H9 (cell line): ENCODE measurements around the gene MAPKAPK2. TPM values are rescaled to one million over a fixed set of nuclear protein-coding genes. Genes with fewer than 3 reads are reported as not detected.

Experiments
- DNase-seq: peaks from one replicate; pipeline ENCODE4 v3.0.0-alpha.2; 2017
- H2AFZ ChIP-seq: one replicate; pipeline ENCODE4 v1.6.1; 2013; ENCODE audit warnings: mild to moderate bottlenecking, low read length, control low read depth, moderate library complexity
- H2AK5ac ChIP-seq: 2 replicates; pipeline ENCODE4 v1.6.1; 2013; ENCODE audit warnings: low read length, control low read depth, mixed read lengths; ENCODE audit not compliant: insufficient read length
- H2BK120ac ChIP-seq: one replicate; pipeline ENCODE4 v1.6.1; 2013; ENCODE audit warnings: low read depth, mild to moderate bottlenecking, low read length, control low read depth, inconsistent platforms; ENCODE audit not compliant: poor library complexity, severe bottlenecking
- H2BK12ac ChIP-seq: 2 replicates; pipeline ENCODE4 v1.6.1; 2013; ENCODE audit warnings: low read length, control low read depth, mixed read lengths, low read depth; ENCODE audit not compliant: insufficient read length
- H2BK15ac ChIP-seq: 2 replicates; pipeline ENCODE4 v1.6.1; 2013; ENCODE audit warnings: low read depth, low read length, control low read depth
- H2BK20ac ChIP-seq: one replicate; pipeline ENCODE4 v1.6.1; 2013; ENCODE audit warnings: low read depth, mild to moderate bottlenecking, low read length, control low read depth, inconsistent platforms; ENCODE audit not compliant: poor library complexity, severe bottlenecking
- H2BK5ac ChIP-seq: 2 replicates; pipeline ENCODE4 v1.6.1; 2013; ENCODE audit warnings: low read length, control low read depth, mixed read lengths; ENCODE audit not compliant: insufficient read length
- H3K14ac ChIP-seq: 2 replicates; pipeline ENCODE4 v1.6.1; 2013; ENCODE audit warnings: low read length, control low read depth; ENCODE audit not compliant: insufficient read depth
- H3K18ac ChIP-seq: 2 replicates; pipeline ENCODE4 v1.6.1; 2013; ENCODE audit warnings: low read depth, mild to moderate bottlenecking, mixed read lengths, low read length, control low read depth; ENCODE audit not compliant: insufficient read length
- H3K23ac ChIP-seq: 2 replicates; pipeline ENCODE4 v1.6.1; 2013; ENCODE audit warnings: low read length, control low read depth, mixed read lengths, low read depth; ENCODE audit not compliant: insufficient read length
- H3K23me2 ChIP-seq: 2 replicates; pipeline ENCODE4 v1.6.1; 2013; ENCODE audit warnings: low read depth, mild to moderate bottlenecking, mixed read lengths, low read length, control low read depth; ENCODE audit not compliant: insufficient read length, poor library complexity, severe bottlenecking
- H3K27ac ChIP-seq: 2 replicates; pipeline ENCODE4 v1.5.1; 2013; ENCODE audit warnings: low read length, control low read depth, mixed read lengths, low read depth; ENCODE audit not compliant: insufficient read length
- H3K27me3 ChIP-seq: 2 replicates; pipeline ENCODE4 v1.6.1; 2013; ENCODE audit warnings: low read length, control low read depth, inconsistent platforms; ENCODE audit not compliant: insufficient read depth
- H3K4ac ChIP-seq: 2 replicates; pipeline ENCODE4 v1.6.1; 2013; ENCODE audit warnings: low read depth, mild to moderate bottlenecking, control low read depth, inconsistent platforms, low read length, moderate library complexity
- H3K4me1 ChIP-seq: 2 replicates; pipeline ENCODE4 v1.6.1; 2013; ENCODE audit warnings: low read length, control low read depth, inconsistent platforms; ENCODE audit not compliant: insufficient read depth
- H3K4me2 ChIP-seq: 2 replicates; pipeline ENCODE4 v1.6.1; 2013; ENCODE audit warnings: low read length, control low read depth, mixed read lengths; ENCODE audit not compliant: insufficient read length, insufficient read depth
- H3K56ac ChIP-seq: 2 replicates; pipeline ENCODE4 v1.6.1; 2013; ENCODE audit warnings: low read depth, mild to moderate bottlenecking, mixed read lengths, low read length, control low read depth; ENCODE audit not compliant: insufficient read length
- H3K79me1 ChIP-seq: 2 replicates; pipeline ENCODE4 v1.6.1; 2013; ENCODE audit warnings: low read depth, mild to moderate bottlenecking, moderate library complexity, low read length, control low read depth, inconsistent platforms; ENCODE audit not compliant: insufficient read depth, poor library complexity, severe bottlenecking
- H3K79me2 ChIP-seq: 2 replicates; pipeline ENCODE4 v1.6.1; 2013; ENCODE audit warnings: low read length, control low read depth, inconsistent platforms; ENCODE audit not compliant: insufficient read depth
- H3K9ac ChIP-seq: 2 replicates; pipeline ENCODE4 v1.6.1; 2013; ENCODE audit warnings: low read length, control low read depth, mixed read lengths; ENCODE audit not compliant: insufficient read length; ENCODE audit errors: extremely low read depth
- H3K9me3 ChIP-seq: one replicate; pipeline ENCODE4 v1.6.1; 2013; ENCODE audit warnings: low read depth, low read length, inconsistent platforms; ENCODE audit not compliant: control insufficient read depth
- H3T11ph ChIP-seq: one replicate; pipeline ENCODE4 v1.6.1; 2013; ENCODE audit warnings: mild to moderate bottlenecking, low read length, control low read depth, inconsistent platforms
- H4K20me1 ChIP-seq: one replicate; pipeline ENCODE4 v1.6.1; 2013; ENCODE audit not compliant: control insufficient read depth, insufficient read length, insufficient read depth
- H4K5ac ChIP-seq: 2 replicates; pipeline ENCODE4 v1.6.1; 2013; ENCODE audit warnings: low read depth, mild to moderate bottlenecking, mixed read lengths, low read length, control low read depth; ENCODE audit not compliant: insufficient read length
- H4K8ac ChIP-seq: replicated peaks from 2 replicates; pipeline ENCODE4 v1.6.1; 2013; ENCODE audit warnings: low read length, control low read depth, mixed read lengths, low read depth; ENCODE audit not compliant: insufficient read length
- H4K91ac ChIP-seq: 2 replicates; pipeline ENCODE4 v1.6.1; 2013; ENCODE audit warnings: low read depth, mild to moderate bottlenecking, moderate library complexity, mixed read lengths, low read length, control low read depth; ENCODE audit not compliant: insufficient read length
- H3K27ac Mint-ChIP-seq, 3 experiments: 2 replicates in 2 of 3; 3 replicates in 1 of 3; pipeline ENCODE4 v1.8.0; 2020 to 2021; ENCODE audit warnings: mixed read lengths in 3 of 3, mild to moderate bottlenecking in 1 of 3, moderate library complexity in 1 of 3
- H3K27me3 Mint-ChIP-seq: 2 replicates; pipeline ENCODE4 v1.8.0; 2021; ENCODE audit warnings: low read depth, mild to moderate bottlenecking, moderate library complexity, mixed read lengths
- H3K36me3 Mint-ChIP-seq, 3 experiments: 2 replicates in 2 of 3; 3 replicates in 1 of 3; pipeline ENCODE4 v1.8.0; 2020 to 2021; ENCODE audit warnings: low read depth in 3 of 3, mixed read lengths in 3 of 3; ENCODE audit not compliant: insufficient read depth in 1 of 3
- H3K4me1 Mint-ChIP-seq, 2 experiments: 2 replicates each; pipeline ENCODE4 v1.8.0; 2020; ENCODE audit warnings: mixed read lengths in 2 of 2
- H3K4me3 Mint-ChIP-seq, 2 experiments: 2 replicates in 1 of 2; 3 replicates in 1 of 2; pipeline ENCODE4 v1.8.0; 2020 to 2021; ENCODE audit warnings: mild to moderate bottlenecking in 2 of 2, mixed read lengths in 2 of 2, moderate library complexity in 1 of 2
- H3K9me3 Mint-ChIP-seq, 2 experiments: 2 replicates in 1 of 2; 3 replicates in 1 of 2; pipeline ENCODE4 v1.8.0; 2020; ENCODE audit warnings: mild to moderate bottlenecking in 2 of 2, mixed read lengths in 2 of 2, moderate library complexity in 1 of 2
- WGBS: extraction: QIAGEN DNeasy Blood & Tissue Kit; methylation state at CpG from one replicate; pipeline ENCODE4 v1.1.7; 2013; ENCODE audit warnings: missing lambda C conversion rate, low lambda C conversion rate, mixed read lengths; ENCODE audit not compliant: insufficient read length; ENCODE audit errors: extremely low coverage; 5-methylcytosine and 5-hydroxymethylcytosine counted together
- total RNA-seq: library from RNA; stranded (reverse); gene quantifications from 2 replicates; pipeline ENCODE4 v1.2.1, GENCODE V29; 2021
- TF ChIP-seq, protein P1 (sequence below): fragments of 200-600 bp; sonication (generic); conservative IDR thresholded peaks from 3 replicates; pipeline ENCODE4 v1.8.0; 2021; ENCODE audit warnings: antibody characterized with exemption, mild to moderate bottlenecking

The MAPKAPK2 gene
- total RNA-seq, 1 experiment from 2014 or later = 50.1 TPM

DNA sequence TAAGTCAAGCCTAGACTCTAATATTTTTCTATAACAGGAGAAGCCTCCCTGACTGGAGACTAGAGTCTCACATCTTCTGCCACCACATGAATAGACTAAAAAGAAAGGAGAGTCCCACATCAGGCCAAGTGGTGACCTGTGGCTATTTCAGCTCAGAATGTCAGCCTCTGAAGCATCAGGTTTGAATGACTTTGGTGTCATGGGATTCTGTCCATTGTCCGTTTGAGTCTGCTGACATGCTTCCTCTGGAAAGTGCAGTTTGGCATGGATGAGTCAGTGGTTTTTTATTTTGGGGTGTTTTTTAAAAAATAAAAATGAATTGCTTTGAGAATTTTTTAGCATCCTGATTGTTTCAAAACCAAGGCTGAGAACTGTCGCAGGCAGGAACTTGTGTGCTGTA lies 29.9 kb upstream of the MAPKAPK2 start:
- Histone ChIP-seq H3K79me1 (no peaks in the 10 kb centered on the region), H3K4me2 (no peak overlapping the region), H3T11ph (no peak overlapping the region), H3K27ac (no peak overlapping the region), H3K9ac (no peak overlapping the region), H3K9me3 (no peaks in the 10 kb centered on the region), H3K23me2 (no peaks in the 10 kb centered on the region), H3K18ac (no peak overlapping the region), H3K14ac (no peak overlapping the region), H3K23ac (no peak overlapping the region), H3K4ac (no peak overlapping the region), H2AFZ (no peak overlapping the region), H3K79me2 (no peaks in the 10 kb centered on the region), H3K56ac (no peak overlapping the region), H2BK12ac (no peak overlapping the region), H2BK20ac (no peak overlapping the region), H3K27me3 (peaks cover 2% of the 10 kb centered on the region; the same call in 1 of the 2 replicates), H2BK5ac (no peak overlapping the region), H4K20me1 (no peaks in the 10 kb centered on the region), H4K91ac (no peak overlapping the region), H4K8ac (no peak overlapping the region), H2BK15ac (no peak overlapping the region), H2BK120ac (no peak overlapping the region), H4K5ac (no peak overlapping the region), H2AK5ac (no peak overlapping the region), H3K4me1 (peaks cover 4% of the 10 kb centered on the region)
- Mint-ChIP-seq H3K27me3 (peaks cover 36% of the 10 kb centered on the region), H3K36me3 (no peaks in the 10 kb centered on the region; a peak in 1 of 7 replicates), H3K27ac (no peak overlapping the region), H3K4me3 (no peak overlapping the region), H3K9me3 (no peaks in the 10 kb centered on the region), H3K4me1 (peaks cover 14 to 16% of the 10 kb centered on the region in 2 experiments)
- TF ChIP-seq, protein P1, sequence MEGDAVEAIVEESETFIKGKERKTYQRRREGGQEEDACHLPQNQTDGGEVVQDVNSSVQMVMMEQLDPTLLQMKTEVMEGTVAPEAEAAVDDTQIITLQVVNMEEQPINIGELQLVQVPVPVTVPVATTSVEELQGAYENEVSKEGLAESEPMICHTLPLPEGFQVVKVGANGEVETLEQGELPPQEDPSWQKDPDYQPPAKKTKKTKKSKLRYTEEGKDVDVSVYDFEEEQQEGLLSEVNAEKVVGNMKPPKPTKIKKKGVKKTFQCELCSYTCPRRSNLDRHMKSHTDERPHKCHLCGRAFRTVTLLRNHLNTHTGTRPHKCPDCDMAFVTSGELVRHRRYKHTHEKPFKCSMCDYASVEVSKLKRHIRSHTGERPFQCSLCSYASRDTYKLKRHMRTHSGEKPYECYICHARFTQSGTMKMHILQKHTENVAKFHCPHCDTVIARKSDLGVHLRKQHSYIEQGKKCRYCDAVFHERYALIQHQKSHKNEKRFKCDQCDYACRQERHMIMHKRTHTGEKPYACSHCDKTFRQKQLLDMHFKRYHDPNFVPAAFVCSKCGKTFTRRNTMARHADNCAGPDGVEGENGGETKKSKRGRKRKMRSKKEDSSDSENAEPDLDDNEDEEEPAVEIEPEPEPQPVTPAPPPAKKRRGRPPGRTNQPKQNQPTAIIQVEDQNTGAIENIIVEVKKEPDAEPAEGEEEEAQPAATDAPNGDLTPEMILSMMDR = no peak
- WGBS = no CpG with 5 or more reads among the region's 2 CpGs
- DNase-seq = no peak
